ENCODE results near the gene AFF3. TPM values are rescaled to one million over a fixed set of nuclear protein-coding genes. Genes with fewer than 3 reads are reported as not detected.
A peak's percentile ranks its signal among the peaks of the same experiment; 100 is the strongest.

Gene AFF3
- total RNA-seq, 1 donor from 2014 or later = 20.9 TPM

DNA sequence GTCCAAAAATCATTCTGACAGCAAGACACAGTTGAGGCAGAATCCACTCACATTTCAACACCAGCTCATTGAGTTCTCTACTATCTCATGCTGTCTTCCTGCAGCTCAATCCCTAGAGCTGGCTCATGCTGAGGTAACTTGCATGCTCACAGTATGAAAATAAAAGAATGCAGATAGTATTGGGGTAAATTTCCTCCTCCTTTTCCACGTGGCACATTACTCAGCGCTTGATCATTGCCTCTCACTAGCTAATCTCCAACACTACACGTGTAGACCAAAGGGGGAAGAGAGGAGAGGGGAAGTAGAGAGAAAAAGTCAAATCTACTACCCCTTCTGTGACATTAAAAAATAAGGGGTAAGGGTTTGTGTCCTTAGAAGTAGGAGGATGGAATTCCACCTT, 300.6 kb downstream of the AFF3 start:
- no peak overlapping the region for H3K4me3 Mint-ChIP-seq
- H3K4me1 Mint-ChIP-seq = peaks cover 2% of the 10 kb centered on the region
- no peak overlapping the region for H3K27ac Mint-ChIP-seq (ENCODE audit: unreplicated experiment)
- peaks cover 3% of the 10 kb centered on the region for H3K9me3 Mint-ChIP-seq
- H3K27me3 Mint-ChIP-seq (ENCODE audit: low read depth) = no peaks in the 10 kb centered on the region
- peaks cover 7% of the 10 kb centered on the region for H3K36me3 Mint-ChIP-seq (ENCODE audit: low read depth)
- TF ChIP-seq, protein P1, sequence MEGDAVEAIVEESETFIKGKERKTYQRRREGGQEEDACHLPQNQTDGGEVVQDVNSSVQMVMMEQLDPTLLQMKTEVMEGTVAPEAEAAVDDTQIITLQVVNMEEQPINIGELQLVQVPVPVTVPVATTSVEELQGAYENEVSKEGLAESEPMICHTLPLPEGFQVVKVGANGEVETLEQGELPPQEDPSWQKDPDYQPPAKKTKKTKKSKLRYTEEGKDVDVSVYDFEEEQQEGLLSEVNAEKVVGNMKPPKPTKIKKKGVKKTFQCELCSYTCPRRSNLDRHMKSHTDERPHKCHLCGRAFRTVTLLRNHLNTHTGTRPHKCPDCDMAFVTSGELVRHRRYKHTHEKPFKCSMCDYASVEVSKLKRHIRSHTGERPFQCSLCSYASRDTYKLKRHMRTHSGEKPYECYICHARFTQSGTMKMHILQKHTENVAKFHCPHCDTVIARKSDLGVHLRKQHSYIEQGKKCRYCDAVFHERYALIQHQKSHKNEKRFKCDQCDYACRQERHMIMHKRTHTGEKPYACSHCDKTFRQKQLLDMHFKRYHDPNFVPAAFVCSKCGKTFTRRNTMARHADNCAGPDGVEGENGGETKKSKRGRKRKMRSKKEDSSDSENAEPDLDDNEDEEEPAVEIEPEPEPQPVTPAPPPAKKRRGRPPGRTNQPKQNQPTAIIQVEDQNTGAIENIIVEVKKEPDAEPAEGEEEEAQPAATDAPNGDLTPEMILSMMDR (conservative IDR thresholded peaks at IDR 0.05) = no peak
- DNase-seq (ENCODE audit: low read depth, low spot score) = no peak

DNA sequence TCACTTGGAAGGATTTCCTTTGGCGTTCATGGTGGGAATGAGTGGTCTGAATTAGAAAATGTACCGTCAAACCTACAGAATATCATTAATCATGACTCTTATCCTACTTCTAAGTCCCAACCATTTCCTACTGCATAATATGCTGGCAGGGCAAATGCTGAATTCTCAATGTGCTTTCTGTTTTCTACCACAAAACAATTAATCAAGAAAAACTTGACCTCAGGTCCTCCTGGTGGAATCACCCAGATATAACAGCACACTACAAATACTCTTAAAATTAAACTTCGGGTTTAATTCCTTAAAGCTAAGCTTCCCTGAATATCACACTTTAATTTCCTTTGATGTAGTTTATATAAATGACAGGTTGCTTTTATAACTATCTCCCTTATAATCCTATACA, 301.6 kb downstream of the AFF3 start:
- peaks cover 7% of the 10 kb centered on the region for H3K4me1 Mint-ChIP-seq
- H3K36me3 Mint-ChIP-seq (ENCODE audit: low read depth) = peaks cover 8% of the 10 kb centered on the region
- no peak overlapping the region for H3K27ac Mint-ChIP-seq (ENCODE audit: unreplicated experiment)
- H3K4me3 Mint-ChIP-seq = no peak overlapping the region
- peaks cover 3% of the 10 kb centered on the region for H3K9me3 Mint-ChIP-seq
- no peak for DNase-seq (ENCODE audit: low read depth, low spot score)
- TF ChIP-seq, protein P1 (conservative IDR thresholded peaks at IDR 0.05) = no peak
- no peaks in the 10 kb centered on the region for H3K27me3 Mint-ChIP-seq (ENCODE audit: low read depth)

DNA sequence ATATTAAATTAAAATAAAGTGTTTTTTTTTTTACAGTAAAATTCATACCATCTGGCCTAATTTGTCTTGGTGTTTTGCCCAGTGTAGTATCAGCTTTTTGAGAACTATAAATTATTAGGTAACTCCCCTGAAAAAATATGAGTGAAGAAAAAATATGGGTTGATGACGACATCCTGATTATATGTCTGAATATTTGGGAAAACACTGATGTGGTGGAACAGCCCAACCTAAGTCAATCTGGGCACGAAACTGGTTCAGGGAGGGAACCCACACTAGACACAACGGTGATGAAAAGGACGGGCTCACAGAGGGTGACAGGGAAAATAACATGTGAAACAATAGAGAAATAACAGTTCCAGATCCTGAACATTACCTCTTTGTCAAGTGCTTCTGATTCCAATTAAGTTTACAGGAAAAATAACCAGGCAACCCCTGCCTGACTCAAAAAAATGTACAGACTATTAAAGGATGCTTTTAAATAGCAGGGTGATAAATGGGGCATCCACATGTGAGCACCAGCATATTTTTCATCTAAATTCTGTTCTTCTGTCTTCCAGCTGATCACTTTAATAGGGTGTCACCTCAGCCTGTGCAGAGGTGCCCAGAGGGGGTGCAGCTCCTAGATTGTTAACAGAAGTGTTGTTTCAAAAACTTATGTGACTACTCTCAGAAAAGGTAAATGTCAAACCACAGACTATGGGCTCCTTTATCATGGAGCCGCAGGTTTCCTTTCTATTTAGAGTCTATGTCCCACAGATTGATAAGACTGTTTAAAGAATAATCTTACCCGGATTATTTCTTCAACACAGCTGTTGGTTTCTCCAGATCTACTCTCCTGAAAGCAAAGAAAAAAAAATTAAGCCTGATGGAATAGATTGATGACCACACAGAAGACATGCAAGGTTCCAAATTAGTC, 305.4 kb downstream of the AFF3 start:
- H3K9me3 Mint-ChIP-seq = peaks cover 4% of the 10 kb centered on the region
- H3K4me1 Mint-ChIP-seq = peaks cover 45% of the 10 kb centered on the region
- peaks cover 14% of the 10 kb centered on the region for H3K36me3 Mint-ChIP-seq (ENCODE audit: low read depth)
- H3K4me3 Mint-ChIP-seq = no peak overlapping the region
- no peaks in the 10 kb centered on the region for H3K27me3 Mint-ChIP-seq (ENCODE audit: low read depth)
- TF ChIP-seq, protein P1 (conservative IDR thresholded peaks at IDR 0.05) = no peak
- H3K27ac Mint-ChIP-seq (ENCODE audit: unreplicated experiment) = peak overlapping the region; percentile 60
- no peak for DNase-seq (ENCODE audit: low read depth, low spot score)

DNA sequence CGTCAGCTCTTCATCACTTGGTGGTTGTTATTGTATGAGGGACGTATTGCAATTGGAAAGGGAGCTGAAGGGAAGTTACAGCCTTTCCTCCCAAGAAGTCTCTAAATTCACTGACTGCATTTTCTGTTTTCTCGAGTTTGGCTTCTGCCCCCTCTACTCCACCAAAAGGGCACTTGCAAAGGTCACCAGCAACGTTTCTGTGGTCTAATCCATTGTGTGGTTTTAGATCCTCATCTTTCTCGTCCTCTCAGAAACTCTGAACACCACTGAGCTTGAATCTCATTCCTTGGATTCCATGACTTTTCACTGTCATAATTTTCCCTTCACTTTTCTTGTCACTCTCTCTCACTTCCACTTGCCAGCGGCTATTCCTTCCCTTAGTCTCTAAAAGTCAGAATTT, 308.0 kb downstream of the AFF3 start:
- TF ChIP-seq, protein P1 (conservative IDR thresholded peaks at IDR 0.05) = no peak
- peak overlapping the region; percentile 32 for H3K27ac Mint-ChIP-seq (ENCODE audit: unreplicated experiment)
- H3K4me3 Mint-ChIP-seq = no peak overlapping the region
- peaks cover 9% of the 10 kb centered on the region for H3K36me3 Mint-ChIP-seq (ENCODE audit: low read depth)
- peaks cover 4% of the 10 kb centered on the region for H3K9me3 Mint-ChIP-seq
- peaks cover 49% of the 10 kb centered on the region for H3K4me1 Mint-ChIP-seq
- no peak for DNase-seq (ENCODE audit: low read depth, low spot score)
- no peaks in the 10 kb centered on the region for H3K27me3 Mint-ChIP-seq (ENCODE audit: low read depth)

DNA sequence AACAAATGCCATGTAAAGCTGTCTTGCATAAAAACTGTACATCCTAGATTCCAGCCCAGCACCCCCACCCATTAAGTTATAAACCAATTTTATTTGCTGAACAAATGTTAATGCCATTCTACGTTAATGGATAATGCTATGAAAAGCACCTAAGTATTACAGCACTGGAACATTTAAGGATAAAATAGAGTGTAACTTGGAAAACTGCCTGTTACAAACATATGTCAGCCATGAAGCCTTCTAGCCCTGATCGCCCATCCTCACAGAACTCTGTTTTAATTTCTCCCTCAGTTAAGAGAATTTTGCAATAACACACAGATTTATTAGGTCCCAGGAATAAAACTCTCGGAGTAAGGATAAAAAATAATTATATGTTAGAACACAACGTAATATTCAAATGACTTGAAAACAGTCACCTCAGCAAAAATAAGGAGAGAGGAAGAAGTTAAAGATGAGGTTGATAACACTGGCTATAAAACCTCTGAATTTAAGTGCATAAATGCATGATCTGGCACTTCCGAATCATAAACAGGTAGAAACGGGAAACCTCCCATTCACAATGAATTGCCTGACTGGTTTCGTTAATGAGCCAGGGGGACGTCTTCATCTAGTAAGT, 308.7 kb downstream of the AFF3 start:
- H3K27me3 Mint-ChIP-seq (ENCODE audit: low read depth) = no peaks in the 10 kb centered on the region

More for the DNA sequence above, 308.7 kb downstream of the AFF3 start:
- H3K36me3 Mint-ChIP-seq (ENCODE audit: low read depth) = peaks cover 14% of the 10 kb centered on the region
- no peak for DNase-seq (ENCODE audit: low read depth, low spot score)
- H3K27ac Mint-ChIP-seq (ENCODE audit: unreplicated experiment) = peak overlapping the region; percentile 8
- no peak overlapping the region for H3K4me3 Mint-ChIP-seq
- peaks cover 7% of the 10 kb centered on the region for H3K9me3 Mint-ChIP-seq
- TF ChIP-seq, protein P1 (conservative IDR thresholded peaks at IDR 0.05) = no peak
- H3K4me1 Mint-ChIP-seq = peaks cover 49% of the 10 kb centered on the region
